Nephron (organoid): ENCODE results near the gene CHRM2.

Source experiments
- H3K27ac Mint-ChIP-seq, 3 experiments: 2 replicates each; pipeline ENCODE4 v1.8.0; 2020; ENCODE audit warnings: mixed read lengths in 3 of 3, mild to moderate bottlenecking in 2 of 3, moderate library complexity in 1 of 3
- H3K27me3 Mint-ChIP-seq: 2 replicates; pipeline ENCODE4 v1.8.0; 2021; ENCODE audit warnings: low read depth, mild to moderate bottlenecking, moderate library complexity, mixed read lengths
- H3K36me3 Mint-ChIP-seq: 2 replicates; pipeline ENCODE4 v1.8.0; 2020; ENCODE audit warnings: low read depth, mixed read lengths
- H3K4me1 Mint-ChIP-seq: 2 replicates; pipeline ENCODE4 v1.8.0; 2020; ENCODE audit warnings: mixed read lengths
- H3K4me3 Mint-ChIP-seq, 3 experiments: 2 replicates each; pipeline ENCODE4 v1.8.0; 2020; ENCODE audit warnings: mild to moderate bottlenecking in 3 of 3, mixed read lengths in 3 of 3, moderate library complexity in 2 of 3
- H3K9me3 Mint-ChIP-seq: 2 replicates; pipeline ENCODE4 v1.8.0; 2020; ENCODE audit warnings: mixed read lengths
- TF ChIP-seq, protein P1 (sequence below), 3 experiments: fragments of 200-600 bp; sonication (generic); IDR thresholded peaks; one replicate each; pipeline ENCODE4 v1.5.0; 2021; ENCODE audit warnings: antibody characterized with exemption in 3 of 3; ENCODE audit not compliant: unreplicated experiment in 3 of 3

The CHRM2 gene

GRCh38 chr7:136958016-136958415, 89.6 kb downstream of the CHRM2 start:
- Mint-ChIP-seq H3K27me3 (no peaks in the 10 kb centered on the region), H3K4me3 (no peak overlapping the region), H3K9me3 (no peaks in the 10 kb centered on the region), H3K4me1 (peaks cover 10% of the 10 kb centered on the region), H3K27ac (no peak overlapping the region), H3K36me3 (no peaks in the 10 kb centered on the region)
- TF ChIP-seq, protein P1, sequence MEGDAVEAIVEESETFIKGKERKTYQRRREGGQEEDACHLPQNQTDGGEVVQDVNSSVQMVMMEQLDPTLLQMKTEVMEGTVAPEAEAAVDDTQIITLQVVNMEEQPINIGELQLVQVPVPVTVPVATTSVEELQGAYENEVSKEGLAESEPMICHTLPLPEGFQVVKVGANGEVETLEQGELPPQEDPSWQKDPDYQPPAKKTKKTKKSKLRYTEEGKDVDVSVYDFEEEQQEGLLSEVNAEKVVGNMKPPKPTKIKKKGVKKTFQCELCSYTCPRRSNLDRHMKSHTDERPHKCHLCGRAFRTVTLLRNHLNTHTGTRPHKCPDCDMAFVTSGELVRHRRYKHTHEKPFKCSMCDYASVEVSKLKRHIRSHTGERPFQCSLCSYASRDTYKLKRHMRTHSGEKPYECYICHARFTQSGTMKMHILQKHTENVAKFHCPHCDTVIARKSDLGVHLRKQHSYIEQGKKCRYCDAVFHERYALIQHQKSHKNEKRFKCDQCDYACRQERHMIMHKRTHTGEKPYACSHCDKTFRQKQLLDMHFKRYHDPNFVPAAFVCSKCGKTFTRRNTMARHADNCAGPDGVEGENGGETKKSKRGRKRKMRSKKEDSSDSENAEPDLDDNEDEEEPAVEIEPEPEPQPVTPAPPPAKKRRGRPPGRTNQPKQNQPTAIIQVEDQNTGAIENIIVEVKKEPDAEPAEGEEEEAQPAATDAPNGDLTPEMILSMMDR (IDR thresholded peaks at IDR 0.05; ENCODE audit: unreplicated experiment in 3 of 3) = no peak

DNA sequence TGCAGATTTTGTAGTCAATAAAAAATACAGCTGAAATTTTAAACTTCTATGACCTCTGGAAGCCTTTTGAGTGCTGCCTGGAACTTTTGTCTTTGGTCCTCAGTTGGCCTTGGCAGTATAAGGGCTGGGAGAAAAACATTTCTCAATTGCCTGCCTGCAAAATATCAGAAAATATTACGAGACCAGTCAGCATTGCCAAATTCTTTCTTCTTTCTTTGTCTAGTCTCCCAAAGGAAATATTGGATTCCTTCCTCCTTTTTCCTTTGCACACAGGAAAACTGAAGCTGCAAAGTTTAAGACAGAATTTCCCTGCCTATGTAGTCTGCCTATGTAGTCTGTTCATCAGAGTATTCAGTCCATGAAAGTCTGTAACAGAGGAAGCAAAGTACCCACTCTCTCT, 95.9 kb downstream of the CHRM2 start:
- Mint-ChIP-seq H3K27me3 (no peaks in the 10 kb centered on the region), H3K9me3 (no peaks in the 10 kb centered on the region), H3K36me3 (no peaks in the 10 kb centered on the region), H3K4me1 (peaks cover 9% of the 10 kb centered on the region), H3K4me3 (no peak overlapping the region), H3K27ac (peak overlapping the region in 2 of 3 experiments; percentile 90)
- TF ChIP-seq, protein P1 (IDR thresholded peaks at IDR 0.05; ENCODE audit: unreplicated experiment in 3 of 3) = no peak

DNA sequence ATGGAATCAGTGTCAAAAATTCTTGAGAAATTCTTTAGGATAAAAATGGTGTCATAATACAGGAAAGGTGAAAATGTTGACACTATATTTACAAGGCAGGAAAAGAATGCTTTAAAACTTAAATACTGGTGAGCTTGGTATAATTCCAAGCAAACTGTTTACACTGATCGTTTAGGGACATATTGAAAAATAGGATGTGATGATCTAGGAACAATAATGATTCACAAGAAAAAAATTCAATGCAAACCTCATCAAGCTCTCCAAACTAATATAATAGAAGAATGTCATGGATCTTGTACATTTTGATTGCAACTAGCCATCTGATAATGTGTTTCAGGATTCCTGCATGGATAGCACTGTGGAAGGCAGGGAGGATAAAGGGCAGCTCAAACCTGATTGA, 98.4 kb downstream of the CHRM2 start:
- Mint-ChIP-seq H3K27me3 (no peaks in the 10 kb centered on the region), H3K4me1 (peaks cover 9% of the 10 kb centered on the region), H3K27ac (no peak overlapping the region), H3K36me3 (no peaks in the 10 kb centered on the region), H3K4me3 (no peak overlapping the region), H3K9me3 (no peaks in the 10 kb centered on the region)
- TF ChIP-seq, protein P1 (IDR thresholded peaks at IDR 0.05; ENCODE audit: unreplicated experiment in 3 of 3) = no peak

DNA sequence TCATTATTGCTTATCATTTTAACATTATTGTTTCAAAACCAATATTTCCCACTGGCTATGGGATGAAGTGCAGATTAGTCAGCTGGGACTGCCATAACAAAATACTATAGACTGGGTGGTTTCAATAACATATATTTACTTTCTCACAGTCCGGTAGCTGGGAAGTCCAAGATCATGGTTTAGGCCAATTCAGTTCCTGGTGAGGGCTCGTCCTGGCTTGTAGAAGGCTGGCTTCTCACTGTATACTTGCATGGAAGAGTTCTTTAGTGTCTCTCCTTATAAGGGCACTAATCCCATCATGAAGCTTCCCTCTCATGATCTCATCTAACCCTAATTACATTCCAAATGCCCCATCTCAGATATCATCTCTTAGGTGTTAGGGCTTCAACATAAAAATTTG, 101.3 kb downstream of the CHRM2 start:
- H3K4me3 Mint-ChIP-seq = no peak overlapping the region
- TF ChIP-seq, protein P1 (IDR thresholded peaks at IDR 0.05; ENCODE audit: unreplicated experiment in 3 of 3) = no peak
- peaks cover 3% of the 10 kb centered on the region for H3K9me3 Mint-ChIP-seq
- no peaks in the 10 kb centered on the region for H3K36me3 Mint-ChIP-seq
- H3K4me1 Mint-ChIP-seq = peaks cover 6% of the 10 kb centered on the region
- H3K27ac Mint-ChIP-seq = no peak overlapping the region
- H3K27me3 Mint-ChIP-seq = no peaks in the 10 kb centered on the region

GRCh38 chr7:136971776-136972175, 103.3 kb downstream of the CHRM2 start:
- Mint-ChIP-seq H3K9me3 (peaks cover 3% of the 10 kb centered on the region), H3K4me1 (peaks cover 6% of the 10 kb centered on the region), H3K4me3 (no peak overlapping the region), H3K36me3 (no peaks in the 10 kb centered on the region), H3K27me3 (no peaks in the 10 kb centered on the region), H3K27ac (peak overlapping the region in 2 of 3 experiments; percentile 29 to 66)
- TF ChIP-seq, protein P1 (IDR thresholded peaks at IDR 0.05; ENCODE audit: unreplicated experiment in 3 of 3) = no peak

DNA sequence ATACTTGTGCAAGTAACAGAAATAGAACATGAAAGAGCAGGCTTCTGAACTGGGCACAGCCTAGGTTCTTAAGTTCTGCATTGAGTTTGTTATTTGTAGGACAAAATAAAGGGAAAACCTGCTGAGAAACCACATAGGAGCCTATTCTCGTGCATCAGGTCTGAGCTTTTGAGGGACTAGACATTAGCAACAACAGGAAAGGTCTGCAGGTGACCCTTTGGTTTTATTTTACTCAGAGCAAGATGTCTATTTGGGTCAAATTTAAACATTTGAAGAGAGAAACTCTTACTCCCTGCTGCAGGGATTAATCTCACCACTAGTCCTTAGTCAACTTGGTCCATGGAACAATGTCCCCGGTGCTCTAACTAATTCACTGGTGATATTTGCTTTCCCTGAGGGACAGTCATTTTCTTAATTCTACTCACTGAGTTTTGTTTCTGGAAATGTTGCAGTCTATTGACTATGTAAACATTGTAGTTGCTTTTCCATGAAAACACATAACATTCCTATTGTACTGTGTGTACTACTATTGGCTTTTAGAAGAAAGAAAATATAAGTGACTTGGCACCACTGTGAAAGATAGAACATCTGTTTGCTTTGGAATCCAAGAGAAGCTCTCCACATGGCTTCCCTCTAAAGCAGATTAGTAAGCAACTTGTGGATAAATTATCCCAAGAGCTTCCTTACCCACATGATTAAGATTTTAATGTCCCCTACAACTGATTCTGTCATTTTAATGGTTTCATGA, 108.2 kb downstream of the CHRM2 start:
- H3K9me3 Mint-ChIP-seq = peaks cover 12% of the 10 kb centered on the region
- TF ChIP-seq, protein P1 (IDR thresholded peaks at IDR 0.05; ENCODE audit: unreplicated experiment in 3 of 3) = no peak
- no peak overlapping the region for H3K27ac Mint-ChIP-seq
- no peaks in the 10 kb centered on the region for H3K36me3 Mint-ChIP-seq
- H3K4me3 Mint-ChIP-seq = no peak overlapping the region
- peaks cover 6% of the 10 kb centered on the region for H3K4me1 Mint-ChIP-seq
- H3K27me3 Mint-ChIP-seq = no peaks in the 10 kb centered on the region
